IPS DF 4.7 (cell line): ENCODE measurements around the gene GALNT3.

Experiments used
- DNase-seq: peaks from one replicate; pipeline ENCODE4 v3.0.0-alpha.2; 2013; ENCODE audit warnings: low spot score; ENCODE audit errors: extremely low read depth

Gene GALNT3

GRCh38 chr2:165793779-165794535 lies at the start of gene GALNT3:
Gene GALNT3 (minus strand): TSS chr2:165794247. CDS start chr2:165770700, 23,547 bp downstream.
- no peak for DNase-seq

- no peak for DNase-seq
Measured at GRCh38 chr2:165843351-165843750, 49.3 kb upstream of the GALNT3 start.

GRCh38 chr2:165840333-165840958 lies 46.4 kb upstream of the GALNT3 start:
- DNase-seq: no peak

GRCh38 chr2:165839610-165840009 lies 45.6 kb upstream of the GALNT3 start:
- no peak for DNase-seq

GRCh38 chr2:165837122-165837521 lies 43.1 kb upstream of the GALNT3 start:
- no peak for DNase-seq

- no peak for DNase-seq
Measured at GRCh38 chr2:165835363-165835762, 41.3 kb upstream of the GALNT3 start.

- no peak for DNase-seq
Measured at GRCh38 chr2:165833156-165833555, 39.1 kb upstream of the GALNT3 start.

GRCh38 chr2:165827921-165828276 lies 33.9 kb upstream of the GALNT3 start:
- DNase-seq: no peak

- no peak for DNase-seq
Measured at GRCh38 chr2:165827016-165827920, 33.2 kb upstream of the GALNT3 start.

- DNase-seq: no peak
Measured at GRCh38 chr2:165825041-165825440, 31.0 kb upstream of the GALNT3 start.

- no peak for DNase-seq
Measured at GRCh38 chr2:165820296-165820695, 26.2 kb upstream of the GALNT3 start.

- DNase-seq: no peak
Measured at GRCh38 chr2:165818920-165819319, 24.9 kb upstream of the GALNT3 start.

GRCh38 chr2:165815299-165816141 lies 21.5 kb upstream of the GALNT3 start:
- DNase-seq: no peak

GRCh38 chr2:165814473-165814872 lies 20.4 kb upstream of the GALNT3 start:
- no peak for DNase-seq

GRCh38 chr2:165811592-165812370 lies 17.7 kb upstream of the GALNT3 start:
- DNase-seq: no peak

GRCh38 chr2:165810418-165810817 lies 16.4 kb upstream of the GALNT3 start:
- no peak for DNase-seq

GRCh38 chr2:165804719-165805118 lies 10.7 kb upstream of the GALNT3 start:
- DNase-seq: no peak

- DNase-seq: no peak
Measured at GRCh38 chr2:165803123-165803760, 9.2 kb upstream of the GALNT3 start.

GRCh38 chr2:165801176-165801575 lies 7.1 kb upstream of the GALNT3 start:
- DNase-seq: no peak
